DND-41 (cell line): ENCODE data around the gene CCDC178.

Experiments used
- EZH2 ChIP-seq: IDR thresholded peaks from 3 replicates; pipeline ENCODE4 v1.6.1; 2012; ENCODE audit warnings: borderline replicate concordance, low read depth, mild to moderate bottlenecking, moderate library complexity, low read length, inconsistent platforms; ENCODE audit not compliant: severe bottlenecking
- TF ChIP-seq, protein P1 (sequence below): IDR thresholded peaks from 2 replicates; pipeline ENCODE4 v1.5.1; 2012; ENCODE audit warnings: borderline replicate concordance, low read length, moderate library complexity, mild to moderate bottlenecking; ENCODE audit not compliant: poor library complexity, severe bottlenecking; ENCODE audit errors: extremely low read depth

GRCh38 chr18:33020877-33021276, 419.6 kb downstream of the CCDC178 start:
- TF ChIP-seq, protein P1, sequence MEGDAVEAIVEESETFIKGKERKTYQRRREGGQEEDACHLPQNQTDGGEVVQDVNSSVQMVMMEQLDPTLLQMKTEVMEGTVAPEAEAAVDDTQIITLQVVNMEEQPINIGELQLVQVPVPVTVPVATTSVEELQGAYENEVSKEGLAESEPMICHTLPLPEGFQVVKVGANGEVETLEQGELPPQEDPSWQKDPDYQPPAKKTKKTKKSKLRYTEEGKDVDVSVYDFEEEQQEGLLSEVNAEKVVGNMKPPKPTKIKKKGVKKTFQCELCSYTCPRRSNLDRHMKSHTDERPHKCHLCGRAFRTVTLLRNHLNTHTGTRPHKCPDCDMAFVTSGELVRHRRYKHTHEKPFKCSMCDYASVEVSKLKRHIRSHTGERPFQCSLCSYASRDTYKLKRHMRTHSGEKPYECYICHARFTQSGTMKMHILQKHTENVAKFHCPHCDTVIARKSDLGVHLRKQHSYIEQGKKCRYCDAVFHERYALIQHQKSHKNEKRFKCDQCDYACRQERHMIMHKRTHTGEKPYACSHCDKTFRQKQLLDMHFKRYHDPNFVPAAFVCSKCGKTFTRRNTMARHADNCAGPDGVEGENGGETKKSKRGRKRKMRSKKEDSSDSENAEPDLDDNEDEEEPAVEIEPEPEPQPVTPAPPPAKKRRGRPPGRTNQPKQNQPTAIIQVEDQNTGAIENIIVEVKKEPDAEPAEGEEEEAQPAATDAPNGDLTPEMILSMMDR: peak; percentile 8
- TF ChIP-seq EZH2: no peak
